ENCODE results near the gene NPLOC4.

Gene NPLOC4

DNA sequence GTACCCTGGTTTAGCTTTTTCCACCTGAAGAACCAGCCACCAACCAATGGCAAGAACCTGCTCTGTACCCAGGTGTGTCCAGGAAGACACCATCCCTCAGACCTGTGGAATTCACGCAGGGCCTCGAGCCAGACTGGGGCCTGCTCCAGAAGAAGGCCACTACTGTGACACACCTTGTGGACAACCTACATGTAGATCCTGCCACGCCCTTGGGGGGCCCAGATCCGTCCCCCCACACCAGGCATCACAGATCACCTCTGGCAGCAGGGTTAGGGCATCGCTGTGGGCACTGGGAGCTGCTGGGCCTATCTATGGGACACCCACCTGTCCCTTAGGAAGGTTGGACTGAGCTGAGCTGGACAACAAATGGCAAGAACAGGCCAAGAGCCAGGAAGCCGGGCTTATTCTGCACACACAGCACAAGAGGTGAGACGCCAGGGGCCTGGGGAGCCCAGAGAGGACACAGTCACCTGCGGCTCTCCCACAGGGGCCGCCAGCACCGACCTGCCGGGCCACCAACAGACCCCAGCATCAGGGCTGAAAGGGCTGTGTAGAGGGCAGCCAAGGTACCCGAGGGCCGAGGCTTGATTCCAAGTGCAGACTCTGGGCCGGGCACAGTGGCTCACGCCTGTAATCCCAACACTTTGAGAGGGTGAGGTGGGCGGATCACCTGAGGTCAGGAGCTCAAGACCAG, 92.5 kb downstream of the NPLOC4 start:
- DNase-seq, result no peak

DNA sequence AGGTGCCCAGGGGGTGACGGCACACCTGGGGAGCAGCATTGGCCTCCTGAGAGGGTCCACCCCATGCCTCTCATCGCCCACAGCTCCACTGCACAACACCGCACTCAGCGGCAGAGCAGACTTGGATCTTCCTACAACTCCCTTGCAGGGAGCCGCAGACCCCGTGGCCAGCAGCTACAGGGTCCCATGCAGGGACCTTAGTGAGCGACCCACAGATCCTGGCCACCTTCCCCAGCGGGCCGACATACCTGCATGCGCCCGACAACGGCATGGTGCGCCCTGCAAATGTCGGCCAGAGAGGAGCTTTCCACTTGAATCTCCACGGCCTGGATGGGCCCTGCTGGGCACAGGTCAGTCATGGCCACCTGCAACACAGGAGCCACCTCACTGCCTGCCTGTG, 93.2 kb downstream of the NPLOC4 start:
- DNase-seq, result no peak

DNA sequence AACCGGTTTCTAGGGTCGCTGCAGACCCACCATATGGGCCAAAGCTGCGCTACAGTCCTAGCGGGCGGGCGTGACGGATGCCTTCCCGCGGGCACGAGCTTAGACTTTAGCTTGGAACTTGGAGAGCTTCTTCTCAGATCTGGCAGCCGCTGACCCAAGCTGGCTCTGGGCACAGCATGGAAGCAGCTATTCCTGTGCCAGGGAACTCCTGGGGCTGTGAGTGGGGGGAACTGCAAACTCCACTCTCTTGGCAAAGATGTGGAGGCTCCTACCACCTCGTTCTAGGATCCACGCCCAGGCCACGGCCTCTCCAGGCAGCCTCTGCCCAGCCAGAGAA, 93.6 kb downstream of the NPLOC4 start:
- no peak for DNase-seq

DNA sequence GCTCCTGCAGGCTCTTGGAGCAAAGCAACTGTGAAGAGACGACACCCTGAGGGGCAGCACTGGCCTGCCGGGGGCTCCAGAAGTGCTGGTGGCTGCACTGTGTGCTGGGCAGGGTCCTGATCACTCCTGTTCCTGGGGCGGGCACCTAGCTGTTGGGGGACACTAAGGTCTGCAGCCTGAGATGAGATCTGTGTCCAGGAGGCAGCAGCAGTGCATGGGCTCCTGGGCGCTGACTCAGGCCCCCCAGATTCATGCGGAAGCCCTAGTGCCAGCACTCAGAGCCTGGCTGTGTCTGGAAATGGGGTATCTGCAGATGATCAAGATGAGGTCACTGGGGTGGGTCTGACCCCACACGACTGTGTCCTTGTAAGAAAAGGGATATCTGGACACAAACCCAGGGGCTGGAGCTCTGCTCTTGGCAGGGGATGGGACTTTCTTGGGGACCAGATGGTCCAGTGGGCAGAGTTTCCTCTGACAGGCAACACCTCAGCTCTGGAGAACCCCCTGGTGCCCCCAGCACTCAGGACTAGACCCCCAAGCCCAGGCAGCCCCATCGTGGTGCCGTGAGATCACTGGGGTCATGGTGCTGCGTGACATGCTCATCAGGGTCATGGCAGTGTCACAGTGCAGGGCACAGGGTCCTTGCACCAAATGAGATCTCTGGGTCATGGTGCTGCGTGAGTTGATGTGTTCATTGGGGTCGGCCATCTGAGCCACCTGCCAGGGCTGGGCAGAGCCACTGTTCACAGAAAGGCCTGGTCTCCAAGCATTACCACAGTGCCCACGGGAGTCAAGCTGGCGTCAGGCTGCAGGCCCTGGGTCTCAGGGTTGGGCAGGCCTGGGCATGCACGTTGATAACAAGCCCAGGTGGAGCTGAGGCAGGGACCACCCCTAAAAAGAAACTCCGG, 94.2 kb downstream of the NPLOC4 start:
- DNase-seq, result no peak

DNA sequence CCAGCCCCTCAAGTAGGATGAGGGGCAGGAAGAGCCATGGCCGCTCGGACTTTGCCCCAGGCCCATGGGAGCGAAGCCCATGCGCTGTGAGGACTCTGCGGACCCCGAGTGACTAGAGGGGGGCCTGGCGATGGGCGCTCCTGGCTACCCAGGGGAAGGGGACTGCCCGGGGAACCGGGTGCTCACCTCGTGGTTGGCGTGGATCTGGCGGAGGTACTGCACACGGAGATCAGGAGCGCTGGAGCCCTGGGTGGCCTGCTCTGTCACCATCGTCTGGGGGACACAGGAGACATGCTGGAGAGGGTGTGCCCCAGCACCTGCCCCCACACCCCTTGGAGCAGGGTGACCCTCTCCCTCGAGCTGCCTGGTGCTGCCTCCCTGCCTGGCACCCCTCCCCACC, 95.8 kb downstream of the NPLOC4 start:
- no peak for DNase-seq

DNA sequence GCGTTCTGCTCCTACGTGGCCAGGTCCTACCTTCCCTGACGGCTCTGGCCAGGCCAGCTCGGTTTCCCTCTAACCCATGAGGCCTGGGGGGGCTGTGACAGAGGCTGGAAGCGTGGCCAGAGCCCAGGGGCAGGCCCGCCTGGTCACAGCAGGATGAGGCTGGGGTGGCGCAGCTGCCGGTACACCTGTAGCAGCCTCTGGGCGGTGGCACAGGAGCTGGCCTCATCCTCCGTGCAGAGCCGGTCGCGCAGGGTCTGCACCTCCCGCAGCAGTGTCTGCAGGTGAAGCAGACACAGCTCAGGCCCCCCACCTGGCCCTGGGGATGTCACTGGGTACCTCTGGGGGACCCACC, 96.3 kb downstream of the NPLOC4 start:
- no peak for DNase-seq

DNA sequence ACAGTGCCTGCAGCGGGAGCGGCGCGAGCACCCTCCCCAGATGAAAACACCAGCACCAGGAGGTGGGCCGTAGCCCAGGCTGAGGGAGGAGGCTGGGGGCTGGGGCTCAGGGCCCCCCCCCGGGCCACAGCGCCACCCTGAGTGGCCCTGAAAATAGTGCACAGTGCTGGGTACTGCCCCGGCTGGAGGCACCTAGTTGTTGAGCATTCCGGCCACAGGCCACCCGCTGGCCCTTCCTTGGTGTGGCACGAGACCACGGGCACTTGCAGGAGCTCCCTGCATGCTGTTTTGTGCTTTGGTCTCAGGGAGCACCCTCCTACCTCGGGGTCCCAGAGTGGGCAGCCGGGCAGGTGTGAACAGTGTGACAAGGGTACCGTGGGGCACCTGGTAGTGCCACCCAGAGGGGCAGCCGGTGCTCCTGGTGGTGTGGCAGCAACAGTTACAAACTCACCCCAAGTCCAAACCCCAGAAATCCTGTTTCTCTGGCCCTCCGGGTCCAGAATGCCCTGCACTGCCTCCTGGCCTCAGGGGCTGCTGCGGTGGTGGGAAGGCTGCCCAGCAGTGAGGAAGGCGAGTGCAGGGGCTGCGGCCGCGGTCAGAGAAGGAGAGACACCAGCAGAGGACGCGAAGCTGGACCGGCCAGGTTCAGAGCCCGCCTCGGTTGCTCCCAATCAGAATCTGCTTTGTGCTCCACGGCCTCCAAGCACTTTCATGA, 96.8 kb downstream of the NPLOC4 start:
- no peak for DNase-seq

DNA sequence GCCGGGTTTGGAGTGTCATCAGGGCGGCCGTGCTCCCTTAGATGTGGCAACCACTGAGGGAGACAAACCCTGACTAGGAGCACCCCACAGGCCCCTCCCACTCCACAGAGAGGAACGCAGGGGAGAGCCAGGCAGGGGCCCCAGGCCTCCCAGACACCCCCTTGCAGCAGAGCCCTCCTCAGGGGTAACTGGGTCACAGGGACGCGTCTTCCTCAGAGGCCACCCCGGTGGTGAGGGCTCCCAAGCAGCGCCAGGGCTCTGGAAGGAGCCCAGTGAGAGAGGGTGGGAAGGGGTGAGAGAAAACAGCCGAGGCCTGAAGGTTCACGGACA, 97.4 kb downstream of the NPLOC4 start:
- DNase-seq, result no peak

DNA sequence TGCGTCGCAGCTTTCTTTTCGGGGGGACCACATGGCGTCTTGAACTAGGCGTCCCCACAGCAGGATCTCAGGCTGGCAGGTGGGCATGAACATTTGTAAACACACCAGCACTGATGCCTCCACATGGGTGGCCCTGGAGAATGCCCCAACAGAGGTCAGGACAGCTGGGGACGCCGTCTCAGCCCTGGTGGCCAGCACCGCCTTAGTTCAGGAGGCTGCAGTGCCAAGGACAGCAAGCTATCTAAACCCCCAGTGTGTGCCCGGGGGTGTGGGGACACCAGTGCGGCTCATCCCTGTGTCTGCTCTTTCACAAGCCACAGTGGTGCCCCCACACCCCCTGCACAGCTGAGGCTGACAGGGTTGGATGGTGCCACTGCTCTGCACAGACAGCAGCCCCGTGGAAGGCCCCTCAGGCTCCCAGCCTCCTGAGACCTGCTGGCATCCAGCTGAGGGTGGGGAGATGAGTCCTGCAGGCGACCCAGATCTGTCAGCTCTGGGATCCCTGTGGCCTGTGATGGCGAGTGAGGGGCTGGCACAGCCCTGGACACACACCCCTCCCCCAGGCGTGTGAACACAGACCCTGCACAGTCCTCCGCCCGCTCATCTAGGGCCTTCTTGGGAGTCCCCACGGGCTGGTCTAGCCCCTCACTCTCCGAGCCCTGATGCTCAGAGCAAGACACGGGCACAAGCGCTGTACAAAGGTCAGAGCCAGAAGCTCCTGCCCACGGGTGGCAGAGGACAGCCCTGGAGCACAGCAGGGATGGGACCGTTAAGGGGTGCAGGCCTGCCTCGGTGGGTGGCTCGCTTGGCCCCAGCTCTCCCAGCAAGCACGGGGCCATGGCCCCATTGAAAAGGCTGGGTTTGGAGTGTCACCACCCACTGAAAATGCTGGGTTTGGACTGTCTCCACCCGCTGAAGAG, 98.0 kb downstream of the NPLOC4 start:
- DNase-seq, result no peak

DNA sequence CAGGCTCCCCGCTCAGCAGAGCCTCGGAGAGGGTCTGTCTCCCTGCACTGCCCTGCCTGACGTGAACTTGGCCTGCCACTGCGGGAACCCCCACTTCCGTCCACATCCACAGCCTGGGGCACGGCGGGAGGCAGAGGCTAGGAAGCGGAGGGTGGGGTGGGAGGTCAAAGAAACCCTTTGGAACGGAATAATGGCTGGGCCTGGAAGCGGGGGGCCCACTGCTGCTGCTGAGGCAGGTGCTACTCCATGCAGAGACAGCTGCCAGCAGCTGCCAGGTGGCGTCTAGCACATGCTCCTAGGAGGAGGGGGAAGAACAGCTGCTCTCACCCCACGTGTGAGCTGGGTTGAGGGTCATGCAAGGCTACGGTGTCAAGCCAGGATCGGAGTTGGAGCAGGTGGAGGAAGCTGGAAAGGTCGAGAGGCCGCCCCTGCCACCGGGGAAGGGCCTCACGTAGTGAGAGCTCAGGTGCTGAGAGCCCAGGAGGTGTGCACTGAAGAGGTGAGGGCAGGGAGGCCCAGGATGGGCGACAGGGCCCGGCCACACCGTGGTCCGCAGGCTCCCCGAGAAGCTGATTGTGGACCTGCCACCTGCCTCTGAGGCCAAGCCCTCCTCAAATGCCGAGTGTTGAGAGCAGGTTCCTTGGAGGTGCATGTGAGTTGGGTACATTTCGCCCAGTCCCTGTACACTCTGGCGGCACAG, 98.9 kb downstream of the NPLOC4 start:
- no peak for DNase-seq

DNA sequence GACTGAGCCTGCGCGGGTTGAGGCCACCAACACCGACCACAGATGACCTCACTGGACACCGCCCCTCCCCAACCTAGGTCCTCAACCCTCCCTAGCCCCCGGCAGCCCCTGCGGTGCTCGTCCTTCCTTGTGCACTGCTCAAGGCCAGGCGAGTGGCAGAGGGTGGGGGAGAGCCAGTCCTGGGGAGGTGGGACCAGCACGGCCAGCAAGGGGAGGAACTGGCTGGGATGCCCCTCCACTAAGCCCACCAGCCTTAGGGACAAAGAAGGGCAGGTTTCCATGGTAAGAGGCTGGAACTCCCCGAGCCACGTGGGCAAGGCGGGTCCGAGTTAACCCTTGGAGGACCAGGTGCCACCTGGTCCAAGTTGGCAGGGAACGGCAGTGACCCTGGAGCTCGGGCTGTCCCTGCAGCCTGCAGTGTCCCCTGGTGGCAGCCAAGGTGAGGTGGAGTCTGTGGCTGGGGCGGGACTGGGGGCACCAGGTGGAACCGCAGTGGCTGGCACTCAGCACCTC, 99.5 kb downstream of the NPLOC4 start:
- DNase-seq, result peak; percentile 69

DNA sequence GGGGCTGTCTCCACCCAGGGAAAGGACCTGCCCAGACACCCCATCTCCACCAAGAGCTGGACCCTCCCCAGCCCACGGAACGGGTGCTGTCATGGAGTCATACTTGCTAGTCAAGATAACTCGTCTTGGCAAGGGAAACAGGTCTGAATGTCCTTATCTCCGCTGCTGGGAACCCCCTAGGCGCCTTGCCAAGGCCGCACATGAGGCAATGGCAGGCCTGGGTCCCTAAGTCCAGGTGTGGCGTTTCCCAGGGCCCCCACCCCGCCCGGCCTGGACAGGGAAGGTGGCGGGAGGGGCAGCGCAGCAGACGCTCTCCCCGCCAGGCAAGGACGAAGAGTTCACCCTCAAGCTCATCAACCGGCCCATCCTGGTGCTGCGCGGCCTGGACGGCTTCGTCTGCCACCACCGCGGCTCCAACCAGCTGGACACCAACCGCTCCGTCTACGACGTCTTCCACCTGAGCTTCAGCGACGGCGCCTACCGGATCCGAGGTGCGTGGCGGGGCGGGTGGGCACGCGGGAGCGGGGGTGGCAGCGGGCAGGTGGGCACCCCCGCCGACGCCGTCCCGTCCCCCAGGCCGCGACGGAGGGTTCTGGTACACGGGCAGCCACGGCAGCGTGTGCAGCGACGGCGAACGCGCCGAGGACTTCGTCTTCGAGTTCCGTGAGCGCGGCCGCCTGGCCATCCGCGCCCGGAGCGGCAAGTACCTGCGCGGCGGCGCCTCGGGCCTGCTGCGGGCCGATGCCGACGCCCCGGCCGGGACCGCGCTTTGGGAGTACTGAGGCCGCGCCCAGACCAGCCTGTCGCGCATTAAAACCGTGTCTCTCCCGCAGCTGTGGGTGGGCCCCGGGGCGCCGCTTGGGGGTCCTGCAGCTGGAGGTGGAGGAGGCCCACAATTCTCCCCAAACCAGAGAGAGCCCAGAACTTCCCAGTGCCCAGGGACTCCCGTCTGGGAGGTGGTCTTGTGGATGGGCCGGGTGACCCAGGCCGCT, 100.3 kb downstream of the NPLOC4 start:
- DNase-seq, result peak; percentile 75

DNA sequence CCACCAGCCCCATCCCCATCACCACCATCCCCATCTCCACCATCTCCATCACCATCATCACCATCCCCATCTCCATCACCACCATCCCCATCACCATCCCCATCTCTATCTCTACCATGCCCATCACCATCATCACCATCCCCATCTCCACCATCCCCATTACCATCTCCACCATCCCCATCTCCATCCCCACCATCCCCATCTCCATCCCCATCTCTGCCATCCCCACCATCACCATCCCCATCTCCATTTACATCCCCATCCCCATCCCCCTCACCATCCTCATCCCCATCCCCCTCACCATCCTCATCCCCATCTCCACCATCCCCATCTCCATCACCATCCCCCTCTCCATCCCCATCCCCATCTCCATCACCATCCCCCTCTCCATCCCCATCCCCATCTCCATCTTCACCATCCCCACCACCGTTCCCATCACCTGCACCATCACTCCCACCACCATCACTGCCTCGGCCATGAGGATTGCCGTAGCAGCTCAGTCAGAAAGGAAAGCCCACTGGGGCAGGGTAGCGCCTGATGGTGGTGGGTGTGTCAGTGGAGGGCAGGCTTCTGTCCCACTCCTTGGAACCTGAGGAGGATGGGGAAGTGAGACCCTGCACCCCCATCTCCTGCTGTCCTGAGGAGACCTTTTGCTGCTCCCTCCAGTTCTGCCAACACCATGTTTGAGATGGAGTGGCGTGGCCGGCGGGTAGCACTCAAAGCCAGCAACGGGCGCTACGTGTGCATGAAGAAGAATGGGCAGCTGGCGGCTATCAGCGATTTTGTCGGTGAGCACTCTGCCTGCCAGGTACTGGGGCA, 101.2 kb downstream of the NPLOC4 start:
- no peak for DNase-seq

DNA sequence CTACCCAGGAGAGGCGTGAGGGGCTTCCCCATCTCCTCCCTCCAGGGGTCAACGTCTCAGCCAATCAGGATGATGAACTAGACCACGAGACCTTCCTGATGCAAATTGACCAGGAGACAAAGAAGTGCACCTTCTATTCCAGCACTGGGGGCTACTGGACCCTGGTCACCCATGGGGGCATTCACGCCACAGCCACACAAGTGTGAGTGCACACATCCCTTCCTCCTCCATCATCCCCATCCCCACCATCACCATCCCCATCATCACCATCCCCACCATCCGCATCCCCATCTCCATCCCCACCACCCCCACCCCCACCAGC, 101.9 kb downstream of the NPLOC4 start:
- DNase-seq, result no peak

DNA sequence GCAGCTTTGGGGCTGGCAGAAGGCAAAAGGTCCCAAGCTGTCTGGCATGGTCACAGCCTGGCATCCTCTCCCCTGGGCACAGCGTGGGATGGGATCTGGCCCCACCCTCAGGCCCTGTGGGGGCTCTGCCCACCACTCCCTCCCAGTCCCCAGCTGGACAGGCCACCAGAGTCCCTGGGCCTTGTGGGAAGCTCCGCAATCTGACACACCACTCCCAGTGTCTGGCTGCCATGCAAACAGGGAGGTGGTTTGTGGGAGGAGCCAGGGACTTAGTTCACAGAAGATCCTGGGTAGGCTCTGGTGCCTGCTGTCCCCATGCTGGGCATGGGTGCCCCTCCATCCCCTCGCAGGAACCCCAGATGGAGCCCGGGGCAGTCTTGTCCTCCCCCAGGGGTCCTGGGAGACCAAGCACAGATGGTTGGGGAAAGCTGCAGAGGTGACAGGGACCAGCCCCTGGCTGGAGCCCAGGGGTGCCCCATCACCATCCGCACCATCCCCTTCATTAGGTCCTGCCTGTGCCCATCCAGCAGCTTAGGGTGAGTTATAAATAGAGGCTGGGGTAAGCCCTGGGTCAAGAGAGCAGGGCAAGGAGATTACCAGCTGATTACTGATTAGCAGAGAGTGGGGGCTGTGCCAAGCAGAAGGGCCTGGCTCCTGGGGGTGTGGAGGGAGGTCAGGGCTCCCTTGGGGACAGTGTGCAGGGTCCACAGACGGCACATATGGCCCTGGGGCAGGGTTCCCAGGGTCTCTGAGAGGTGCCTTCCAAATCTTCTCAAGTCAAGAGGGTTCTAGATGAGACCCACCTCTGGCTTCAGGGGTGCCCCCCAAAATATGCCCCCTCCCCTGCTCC, 102.5 kb downstream of the NPLOC4 start:
- no peak for DNase-seq

DNA sequence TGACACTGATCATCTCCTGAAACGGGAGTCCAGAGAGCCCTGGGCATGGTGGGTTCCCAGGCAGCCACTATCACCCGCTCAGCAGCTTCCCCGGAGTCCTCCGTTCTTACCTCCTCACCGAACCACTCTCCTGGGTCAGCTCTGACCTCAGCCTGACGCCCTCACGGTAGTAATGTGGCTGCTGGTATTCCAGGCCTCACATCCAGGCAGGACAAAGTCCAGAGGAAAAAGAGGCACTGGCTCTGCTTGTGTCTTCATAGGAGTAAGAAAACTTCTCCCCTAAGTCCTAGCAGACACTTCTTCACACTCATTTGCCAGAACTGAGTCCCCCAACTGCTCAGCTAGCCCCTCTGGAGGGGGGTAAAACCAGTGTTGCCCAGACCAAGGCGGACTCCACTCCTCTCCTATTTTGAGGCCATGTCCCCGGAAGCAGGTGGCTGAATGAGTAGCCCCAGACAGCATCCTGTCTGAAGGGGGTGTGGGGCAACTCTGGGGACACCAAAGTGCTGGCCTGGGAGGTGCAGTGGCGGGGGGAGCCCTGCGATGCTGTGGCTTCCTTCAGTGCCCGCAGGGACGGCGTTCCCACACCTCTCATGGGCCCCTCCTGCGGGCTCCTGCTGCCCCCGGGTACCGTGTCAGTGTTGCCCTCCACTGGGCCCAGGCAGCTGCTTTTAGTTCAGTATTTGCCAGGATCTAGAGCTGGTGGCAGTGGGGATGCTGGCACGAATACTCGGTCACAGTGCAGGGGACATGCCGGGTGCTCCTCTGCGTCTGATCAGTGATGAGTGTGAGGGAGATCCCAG, 103.4 kb downstream of the NPLOC4 start:
- no peak for DNase-seq

DNA sequence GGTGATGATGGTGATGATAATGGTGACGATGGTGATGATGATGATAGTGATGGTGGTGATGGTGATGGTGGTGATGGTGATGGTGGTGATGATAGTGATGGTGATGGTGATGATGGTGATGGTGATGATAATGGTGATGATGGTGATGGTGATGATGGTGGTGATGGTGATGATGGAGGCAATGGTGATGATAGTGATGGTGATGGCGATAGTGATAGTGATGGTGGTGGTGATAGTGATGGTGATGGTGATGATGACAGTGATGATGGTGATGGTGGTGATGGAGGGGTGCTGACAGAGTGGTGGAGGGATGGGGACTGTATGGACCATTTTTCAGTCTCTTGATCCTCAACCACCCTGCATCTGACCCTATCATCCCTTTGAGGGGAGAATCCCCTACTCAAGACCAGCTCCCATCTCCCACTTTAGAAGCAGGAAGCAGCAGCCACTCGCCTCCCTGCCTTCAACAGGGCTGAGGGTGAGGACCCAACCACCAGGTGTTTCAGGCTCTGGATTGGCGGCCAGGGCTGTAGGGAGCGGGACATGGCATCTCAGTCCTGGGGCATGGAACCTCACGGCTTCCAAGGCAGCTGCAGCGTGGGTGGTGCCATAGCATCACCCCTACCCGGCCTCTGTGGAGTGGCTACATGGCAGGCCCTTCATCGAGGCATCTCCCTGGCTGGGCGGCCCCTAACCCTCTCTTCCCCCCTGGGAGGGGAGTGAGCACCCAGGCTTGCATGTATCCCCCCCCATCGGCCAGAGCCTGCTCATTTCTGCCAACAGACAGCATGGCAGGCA, 104.2 kb downstream of the NPLOC4 start:
- DNase-seq, result no peak

Data from hematopoietic multipotent progenitor cell treated with erythropoietin and hydrocortisone succinate and interleukin-3 and kit ligand, for 6 days (in vitro differentiated cells).